ENCODE results near the gene S1PR1.

GRCh38 chr1:101235696-101236515, 913 bp upstream of the S1PR1 start:
- TF ChIP-seq EZH2 (IDR thresholded peaks at IDR 0.05; ENCODE audit: low read depth) (no peak), CTCF (conservative IDR thresholded peaks at IDR 0.05) (no peak)

All from PC-9 (cell line).